HFF-Myc (cell line): ENCODE measurements around the gene TMEM63B.
"Not testable (repeated sequence)": the region's sequence is repeated elsewhere in the genome, so short reads cannot be mapped to it uniquely, and the experiment has no call there.

ENCODE experiments used
- DNase-seq: peaks from one replicate; pipeline ENCODE4 v3.0.0-alpha.2; 2011; ENCODE audit warnings: low read depth; ENCODE audit errors: extremely low read depth
- H3K4me3 ChIP-seq: replicated peaks from 2 replicates; pipeline ENCODE4 v1.5.1; 2011; ENCODE audit warnings: low read depth, mild to moderate bottlenecking, control low read depth, low read length
- CTCF ChIP-seq: IDR thresholded peaks from 2 replicates; pipeline ENCODE4 v1.5.1; 2012; ENCODE audit warnings: mild to moderate bottlenecking, low read depth, low read length, control low read depth; ENCODE audit errors: missing control alignments

TMEM63B gene

GRCh38 chr6:44090465-44090864, 36.9 kb upstream of the TMEM63B start:
- no peak overlapping the region for H3K4me3 ChIP-seq
- no peak for DNase-seq
- TF ChIP-seq CTCF: no peak

GRCh38 chr6:44091356-44091755, 36.0 kb upstream of the TMEM63B start:
- H3K4me3 ChIP-seq, DNase-seq: not testable (repeated sequence)

GRCh38 chr6:44091981-44092884, 35.1 kb upstream of the TMEM63B start:
- no peak for TF ChIP-seq CTCF
- DNase-seq: no peak
- no peak overlapping the region for H3K4me3 ChIP-seq

- no peak for DNase-seq
- H3K4me3 ChIP-seq: no peak overlapping the region
- no peak for TF ChIP-seq CTCF
Observed at GRCh38 chr6:44093066-44093465, 34.3 kb upstream of the TMEM63B start.

GRCh38 chr6:44093750-44094402, 33.5 kb upstream of the TMEM63B start:
- DNase-seq: no peak
- TF ChIP-seq CTCF: no peak
- H3K4me3 ChIP-seq: no peak overlapping the region

- no peak overlapping the region for H3K4me3 ChIP-seq
- TF ChIP-seq CTCF: no peak
- DNase-seq: no peak
Observed at GRCh38 chr6:44094403-44095242, 32.7 kb upstream of the TMEM63B start.

- DNase-seq, H3K4me3 ChIP-seq: not testable (repeated sequence)
Observed at GRCh38 chr6:44095243-44095623, 32.1 kb upstream of the TMEM63B start.
